Liver (tissue), 9 donors: Measurements from ENCODE around the gene MTA3. TPM values are rescaled to one million over a fixed set of nuclear protein-coding genes. Genes with fewer than 3 reads are reported as not detected.
A peak's percentile ranks its signal among the peaks of the same experiment; 100 is the strongest.

Source experiments
- DNase-seq: peaks from one replicate; pipeline ENCODE4 v3.0.0-alpha.2; 2017; ENCODE audit warnings: low spot score
- H3K27ac ChIP-seq, 2 donors: one replicate each; pipeline ENCODE4 v1.7.0; 2013; ENCODE audit warnings: inconsistent platforms in 2 of 2, low read length in 2 of 2, control low read depth in 1 of 2, low read depth in 1 of 2, mild to moderate bottlenecking in 1 of 2
- H3K27me3 ChIP-seq, 4 donors: one replicate each; pipeline versions ENCODE4 v1.6.1 to v1.7.0; 2013; ENCODE audit warnings: low read length in 3 of 4, inconsistent platforms in 1 of 4, mild to moderate bottlenecking in 1 of 4, moderate library complexity in 1 of 4; ENCODE audit not compliant: control insufficient read depth in 4 of 4, insufficient read depth in 4 of 4
- H3K36me3 ChIP-seq, 4 donors: one replicate each; pipeline versions ENCODE4 v1.6.1 to v1.7.0; 2013; ENCODE audit warnings: low read length in 3 of 4, mild to moderate bottlenecking in 3 of 4, low read depth in 1 of 4, moderate library complexity in 1 of 4; ENCODE audit not compliant: control insufficient read depth in 4 of 4, insufficient read depth in 3 of 4
- H3K4me1 ChIP-seq, 4 donors: one replicate each; pipeline versions ENCODE4 v1.6.1 to v1.7.0; 2013; ENCODE audit warnings: low read length in 3 of 4, mild to moderate bottlenecking in 3 of 4, moderate library complexity in 1 of 4; ENCODE audit not compliant: control insufficient read depth in 4 of 4, insufficient read depth in 4 of 4
- H3K4me3 ChIP-seq, 3 donors: one replicate each; pipeline versions ENCODE4 v1.6.1 to v1.7.0; 2013; ENCODE audit warnings: low read length in 3 of 3, control low read depth in 1 of 3, low read depth in 1 of 3, mild to moderate bottlenecking in 1 of 3
- H3K9ac ChIP-seq, 2 donors: one replicate each; pipeline ENCODE4 v1.7.0; 2013; ENCODE audit warnings: low read length in 2 of 2, mild to moderate bottlenecking in 2 of 2, moderate library complexity in 2 of 2, control low read depth in 1 of 2, low read depth in 1 of 2
- H3K9me3 ChIP-seq, 4 donors: one replicate each; pipeline versions ENCODE4 v1.6.1 to v1.7.0; 2013; ENCODE audit warnings: low read length in 3 of 4; ENCODE audit not compliant: control insufficient read depth in 4 of 4
- EGR1 ChIP-seq, 2 donors: IDR thresholded peaks; 2 replicates each; pipeline ENCODE4 v1.6.1; 2016 to 2018; ENCODE audit warnings: antibody characterized with exemption in 2 of 2, low read depth in 2 of 2
- FOXA1 ChIP-seq: IDR thresholded peaks from 2 replicates; pipeline ENCODE4 v1.6.1; 2016; ENCODE audit warnings: antibody characterized with exemption
- FOXA2 ChIP-seq: IDR thresholded peaks from 2 replicates; pipeline ENCODE4 v1.6.1; 2016; ENCODE audit warnings: antibody characterized with exemption
- GABPA ChIP-seq, 2 donors: IDR thresholded peaks in 1 of 2; conservative IDR thresholded peaks in 1 of 2; 2 replicates each; pipeline ENCODE4 v1.6.1; 2016; ENCODE audit warnings: antibody characterized with exemption in 2 of 2, mild to moderate bottlenecking in 1 of 2, moderate library complexity in 1 of 2
- HNF4A ChIP-seq, 2 donors: conservative IDR thresholded peaks; 2 replicates each; pipeline ENCODE4 v1.6.1; 2016; ENCODE audit warnings: antibody characterized with exemption in 2 of 2, mild to moderate bottlenecking in 2 of 2
- HNF4G ChIP-seq: IDR thresholded peaks from 2 replicates; pipeline ENCODE4 v1.6.1; 2016; ENCODE audit warnings: antibody characterized with exemption
- JUND ChIP-seq, 2 donors: IDR thresholded peaks; 2 replicates each; pipeline ENCODE4 v1.6.1; 2016; ENCODE audit warnings: antibody characterized with exemption in 2 of 2
- NR2F2 ChIP-seq: IDR thresholded peaks from 2 replicates; pipeline ENCODE4 v1.6.1; 2016; ENCODE audit warnings: antibody characterized with exemption
- RAD21 ChIP-seq, 2 donors: IDR thresholded peaks; 2 replicates each; pipeline ENCODE4 v1.6.1; 2016; ENCODE audit warnings: antibody characterized with exemption in 2 of 2, mild to moderate bottlenecking in 2 of 2
- RXRA ChIP-seq, 2 donors: IDR thresholded peaks; 2 replicates each; pipeline ENCODE4 v1.6.1; 2017 to 2018; ENCODE audit warnings: antibody characterized with exemption in 2 of 2, mild to moderate bottlenecking in 1 of 2
- SP1 ChIP-seq: IDR thresholded peaks from 2 replicates; pipeline ENCODE4 v1.6.1; 2018; ENCODE audit warnings: antibody characterized with exemption, mild to moderate bottlenecking
- TAF1 ChIP-seq: conservative IDR thresholded peaks from 2 replicates; pipeline ENCODE4 v1.6.1; 2016; ENCODE audit warnings: antibody characterized with exemption, mild to moderate bottlenecking
- YY1 ChIP-seq: IDR thresholded peaks from 2 replicates; pipeline ENCODE4 v1.6.1; 2016; ENCODE audit warnings: antibody characterized with exemption, mild to moderate bottlenecking
- WGBS: extraction: QIAGEN DNeasy Blood & Tissue Kit; methylation state at CpG from one replicate; pipeline ENCODE4 v1.1.7; 2013; 5-methylcytosine and 5-hydroxymethylcytosine counted together
- polyA plus RNA-seq, 2 donors: library from polyadenylated mRNA; stranded (reverse) in 1 of 2; unstranded in 1 of 2; fragments of 200-250 nt in 1 of 2; fragments of >200 nt in 1 of 2; fragmentation: Nextera tagmentation in 1 of 2; extraction: Ambion mirVana in 1 of 2; gene quantifications; one replicate each; pipeline versions ENCODE4 v1.2.1 to v1.2.3, GENCODE V29; 2013 to 2015
- total RNA-seq, 2 donors: library from RNA; depleted of rRNA; stranded (reverse); fragments of >200 nt; gene quantifications; one replicate each; pipeline ENCODE4 v1.2.3, GENCODE V29; 2014
- TF ChIP-seq, protein P1 (sequence below): IDR thresholded peaks from 2 replicates; pipeline ENCODE4 v1.6.1; 2016; ENCODE audit warnings: antibody characterized with exemption, mild to moderate bottlenecking
- TF ChIP-seq, protein P2 (sequence below): IDR thresholded peaks from 2 replicates; pipeline ENCODE4 v1.6.1; 2016; ENCODE audit warnings: antibody characterized with exemption
- TF ChIP-seq, protein P3 (sequence below): IDR thresholded peaks from 2 replicates; pipeline ENCODE4 v1.6.1; 2016; ENCODE audit warnings: antibody characterized with exemption
- TF ChIP-seq, protein P4 (sequence below): IDR thresholded peaks from 2 replicates; pipeline ENCODE4 v1.6.1; 2016; ENCODE audit warnings: antibody characterized with exemption
- TF ChIP-seq, protein P5 (sequence below): fragments of 150-350 bp; IDR thresholded peaks from 2 replicates; pipeline ENCODE4 v1.5.1; 2017; ENCODE audit warnings: improper control_type of control experiment, low read depth, low read length; ENCODE audit not compliant: missing input control
- donor health status: healthy.
- donor health status: healthy.
- donor health status: healthy.
- donor health status: healthy.
- donor health status: healthy.

Gene MTA3
- total and polyA plus RNA-seq, 4 donors: 5.5 to 10.3 (median 6.8) TPM

DNA sequence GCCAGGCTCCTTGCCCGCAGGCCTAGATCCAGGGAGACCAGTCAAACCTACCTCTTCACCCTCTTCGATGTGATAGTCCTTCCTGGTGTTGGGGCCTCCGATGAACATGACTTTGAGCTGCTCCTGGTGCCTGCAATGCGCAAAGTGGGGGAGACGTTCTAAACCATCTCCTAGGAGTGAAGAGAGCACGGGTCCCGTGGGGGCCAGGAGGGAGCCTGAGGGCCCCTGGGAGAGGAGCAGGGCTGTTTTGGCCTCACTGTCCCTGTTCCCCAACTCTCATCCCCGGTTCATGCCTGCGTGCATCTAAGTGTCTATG, 220.0 kb downstream of the MTA3 start:
- H3K9me3 ChIP-seq: no peaks in the 10 kb centered on the region

DNA sequence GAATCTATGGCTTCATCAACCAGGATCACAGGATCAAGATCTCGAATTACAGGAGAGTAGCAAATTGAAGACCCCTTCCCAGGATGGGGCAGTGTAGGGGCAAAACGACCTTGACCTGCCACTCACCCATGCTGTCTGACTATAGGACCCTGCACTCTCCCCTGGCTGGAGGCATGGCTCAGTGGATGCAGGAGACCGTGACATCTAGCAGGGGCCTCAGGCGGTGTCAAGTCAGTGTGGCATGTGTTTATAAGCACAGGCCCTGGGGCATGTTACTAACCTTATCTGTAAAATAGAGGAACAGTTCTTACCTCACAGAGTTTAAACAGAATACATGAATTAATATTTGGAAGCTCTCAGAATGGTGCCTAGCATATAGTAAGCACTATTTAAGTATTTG, 220.4 kb downstream of the MTA3 start:
- Histone ChIP-seq H3K9me3 (no peaks in the 10 kb centered on the region), H3K27ac (peak overlapping the region; percentile 64 to 82), H3K27me3 (no peaks in the 10 kb centered on the region), H3K36me3 (peaks cover 0 to 2% (median 0%) of the 10 kb centered on the region in 4 donors), H3K4me1 (peaks cover 24 to 75% (median 62%) of the 10 kb centered on the region in 4 donors), H3K9ac (no peak overlapping the region), H3K4me3 (no peak overlapping the region)
- TF ChIP-seq, protein P1, sequence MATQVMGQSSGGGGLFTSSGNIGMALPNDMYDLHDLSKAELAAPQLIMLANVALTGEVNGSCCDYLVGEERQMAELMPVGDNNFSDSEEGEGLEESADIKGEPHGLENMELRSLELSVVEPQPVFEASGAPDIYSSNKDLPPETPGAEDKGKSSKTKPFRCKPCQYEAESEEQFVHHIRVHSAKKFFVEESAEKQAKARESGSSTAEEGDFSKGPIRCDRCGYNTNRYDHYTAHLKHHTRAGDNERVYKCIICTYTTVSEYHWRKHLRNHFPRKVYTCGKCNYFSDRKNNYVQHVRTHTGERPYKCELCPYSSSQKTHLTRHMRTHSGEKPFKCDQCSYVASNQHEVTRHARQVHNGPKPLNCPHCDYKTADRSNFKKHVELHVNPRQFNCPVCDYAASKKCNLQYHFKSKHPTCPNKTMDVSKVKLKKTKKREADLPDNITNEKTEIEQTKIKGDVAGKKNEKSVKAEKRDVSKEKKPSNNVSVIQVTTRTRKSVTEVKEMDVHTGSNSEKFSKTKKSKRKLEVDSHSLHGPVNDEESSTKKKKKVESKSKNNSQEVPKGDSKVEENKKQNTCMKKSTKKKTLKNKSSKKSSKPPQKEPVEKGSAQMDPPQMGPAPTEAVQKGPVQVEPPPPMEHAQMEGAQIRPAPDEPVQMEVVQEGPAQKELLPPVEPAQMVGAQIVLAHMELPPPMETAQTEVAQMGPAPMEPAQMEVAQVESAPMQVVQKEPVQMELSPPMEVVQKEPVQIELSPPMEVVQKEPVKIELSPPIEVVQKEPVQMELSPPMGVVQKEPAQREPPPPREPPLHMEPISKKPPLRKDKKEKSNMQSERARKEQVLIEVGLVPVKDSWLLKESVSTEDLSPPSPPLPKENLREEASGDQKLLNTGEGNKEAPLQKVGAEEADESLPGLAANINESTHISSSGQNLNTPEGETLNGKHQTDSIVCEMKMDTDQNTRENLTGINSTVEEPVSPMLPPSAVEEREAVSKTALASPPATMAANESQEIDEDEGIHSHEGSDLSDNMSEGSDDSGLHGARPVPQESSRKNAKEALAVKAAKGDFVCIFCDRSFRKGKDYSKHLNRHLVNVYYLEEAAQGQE: no peak
- TF ChIP-seq GABPA (IDR thresholded peaks at IDR 0.05 in 1 of 2, conservative IDR thresholded peaks at IDR 0.05 in 1 of 2): no peak
- TF ChIP-seq, protein P2, sequence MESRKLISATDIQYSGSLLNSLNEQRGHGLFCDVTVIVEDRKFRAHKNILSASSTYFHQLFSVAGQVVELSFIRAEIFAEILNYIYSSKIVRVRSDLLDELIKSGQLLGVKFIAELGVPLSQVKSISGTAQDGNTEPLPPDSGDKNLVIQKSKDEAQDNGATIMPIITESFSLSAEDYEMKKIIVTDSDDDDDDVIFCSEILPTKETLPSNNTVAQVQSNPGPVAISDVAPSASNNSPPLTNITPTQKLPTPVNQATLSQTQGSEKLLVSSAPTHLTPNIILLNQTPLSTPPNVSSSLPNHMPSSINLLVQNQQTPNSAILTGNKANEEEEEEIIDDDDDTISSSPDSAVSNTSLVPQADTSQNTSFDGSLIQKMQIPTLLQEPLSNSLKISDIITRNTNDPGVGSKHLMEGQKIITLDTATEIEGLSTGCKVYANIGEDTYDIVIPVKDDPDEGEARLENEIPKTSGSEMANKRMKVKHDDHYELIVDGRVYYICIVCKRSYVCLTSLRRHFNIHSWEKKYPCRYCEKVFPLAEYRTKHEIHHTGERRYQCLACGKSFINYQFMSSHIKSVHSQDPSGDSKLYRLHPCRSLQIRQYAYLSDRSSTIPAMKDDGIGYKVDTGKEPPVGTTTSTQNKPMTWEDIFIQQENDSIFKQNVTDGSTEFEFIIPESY: no peak
- no peak for TF ChIP-seq SP1
- TF ChIP-seq HNF4G: no peak
- TF ChIP-seq, protein P3, sequence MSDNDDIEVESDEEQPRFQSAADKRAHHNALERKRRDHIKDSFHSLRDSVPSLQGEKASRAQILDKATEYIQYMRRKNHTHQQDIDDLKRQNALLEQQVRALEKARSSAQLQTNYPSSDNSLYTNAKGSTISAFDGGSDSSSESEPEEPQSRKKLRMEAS: no peak
- no peak for TF ChIP-seq NR2F2
- no peak for TF ChIP-seq JUND (IDR thresholded peaks at IDR 0.05)
- TF ChIP-seq TAF1: no peak
- no peak for TF ChIP-seq EGR1 (IDR thresholded peaks at IDR 0.05; ENCODE audit: low read depth in 2 of 2)
- TF ChIP-seq FOXA1: no peak
- TF ChIP-seq, protein P4, sequence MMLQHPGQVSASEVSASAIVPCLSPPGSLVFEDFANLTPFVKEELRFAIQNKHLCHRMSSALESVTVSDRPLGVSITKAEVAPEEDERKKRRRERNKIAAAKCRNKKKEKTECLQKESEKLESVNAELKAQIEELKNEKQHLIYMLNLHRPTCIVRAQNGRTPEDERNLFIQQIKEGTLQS: no peak
- no peak for TF ChIP-seq RXRA (IDR thresholded peaks at IDR 0.05)
- no peak for TF ChIP-seq FOXA2
- TF ChIP-seq YY1: no peak
- no peak for TF ChIP-seq RAD21 (IDR thresholded peaks at IDR 0.05)
- no peak for TF ChIP-seq HNF4A (conservative IDR thresholded peaks at IDR 0.05)
- TF ChIP-seq, protein P5, sequence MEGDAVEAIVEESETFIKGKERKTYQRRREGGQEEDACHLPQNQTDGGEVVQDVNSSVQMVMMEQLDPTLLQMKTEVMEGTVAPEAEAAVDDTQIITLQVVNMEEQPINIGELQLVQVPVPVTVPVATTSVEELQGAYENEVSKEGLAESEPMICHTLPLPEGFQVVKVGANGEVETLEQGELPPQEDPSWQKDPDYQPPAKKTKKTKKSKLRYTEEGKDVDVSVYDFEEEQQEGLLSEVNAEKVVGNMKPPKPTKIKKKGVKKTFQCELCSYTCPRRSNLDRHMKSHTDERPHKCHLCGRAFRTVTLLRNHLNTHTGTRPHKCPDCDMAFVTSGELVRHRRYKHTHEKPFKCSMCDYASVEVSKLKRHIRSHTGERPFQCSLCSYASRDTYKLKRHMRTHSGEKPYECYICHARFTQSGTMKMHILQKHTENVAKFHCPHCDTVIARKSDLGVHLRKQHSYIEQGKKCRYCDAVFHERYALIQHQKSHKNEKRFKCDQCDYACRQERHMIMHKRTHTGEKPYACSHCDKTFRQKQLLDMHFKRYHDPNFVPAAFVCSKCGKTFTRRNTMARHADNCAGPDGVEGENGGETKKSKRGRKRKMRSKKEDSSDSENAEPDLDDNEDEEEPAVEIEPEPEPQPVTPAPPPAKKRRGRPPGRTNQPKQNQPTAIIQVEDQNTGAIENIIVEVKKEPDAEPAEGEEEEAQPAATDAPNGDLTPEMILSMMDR: no peak
- no peak for DNase-seq
- WGBS: 57% methylated on average over 4 of the region's 4 CpGs

More for the DNA sequence above, 220.0 kb downstream of the MTA3 start:
- TF ChIP-seq, protein P2: no peak
- TF ChIP-seq TAF1: no peak
- no peak for TF ChIP-seq RXRA (IDR thresholded peaks at IDR 0.05)
- TF ChIP-seq RAD21 (IDR thresholded peaks at IDR 0.05): no peak
- TF ChIP-seq HNF4G: no peak
- TF ChIP-seq, protein P4: no peak
- TF ChIP-seq YY1: no peak
- WGBS: 41% methylated on average over 9 of the region's 9 CpGs
- no peak for DNase-seq
- Histone ChIP-seq H3K9ac (no peak overlapping the region), H3K4me3 (no peak overlapping the region), H3K36me3 (peaks cover 0 to 5% (median 0%) of the 10 kb centered on the region in 4 donors), H3K27me3 (no peaks in the 10 kb centered on the region), H3K27ac (peak overlapping the region; percentile 64 to 82), H3K4me1 (peaks cover 24 to 79% (median 65%) of the 10 kb centered on the region in 4 donors)
